Coronary artery (tissue), 2 donors: Measurements from ENCODE around the gene ADGRF4.

Experiments used
- DNase-seq: peaks from one replicate; pipeline ENCODE4 v3.0.0-alpha.2; 2017; ENCODE audit warnings: low spot score
- H3K27ac ChIP-seq, 2 donors: fragments of 200-600 bp; sonication (generic); one replicate each; pipeline ENCODE4 v1.5.1; 2016 to 2019
- H3K4me3 ChIP-seq: fragments of 200-600 bp; sonication (generic); 2 replicates; pipeline ENCODE4 v1.5.1; 2016; ENCODE audit warnings: mild to moderate bottlenecking, moderate library complexity
- CTCF ChIP-seq: fragments of 200-600 bp; sonication (generic); IDR thresholded peaks from one replicate; pipeline ENCODE4 v1.5.1; 2019; ENCODE audit warnings: antibody characterized with exemption

The ADGRF4 gene

GRCh38 chr6:47698342-47698787, at the start of gene ADGRF4:
Gene ADGRF4, plus strand, starts transcription at chr6:47698580. Its CDS starts 8,666 bp downstream, at chr6:47707246.
- DNase-seq: no peak
- H3K27ac ChIP-seq: no peak within 1 kb of the TSS
- no peak within 1 kb of the TSS for H3K4me3 ChIP-seq
- TF ChIP-seq CTCF: no peak

- H3K27ac ChIP-seq: no peak overlapping the region
- TF ChIP-seq CTCF: no peak
- DNase-seq: no peak
- no peak overlapping the region for H3K4me3 ChIP-seq
These were observed 47.6 kb upstream of the ADGRF4 start for GRCh38 chr6:47650553-47651432.

GRCh38 chr6:47651505-47651944, 46.9 kb upstream of the ADGRF4 start:
- DNase-seq: no peak
- TF ChIP-seq CTCF: no peak
- H3K4me3 ChIP-seq: no peak overlapping the region
- peak overlapping the region in 1 of 2 donors; percentile 27 for H3K27ac ChIP-seq

GRCh38 chr6:47653706-47654105, 44.7 kb upstream of the ADGRF4 start:
- Histone ChIP-seq H3K27ac (no peak overlapping the region), H3K4me3 (no peak overlapping the region)
- no peak for TF ChIP-seq CTCF
- DNase-seq: no peak

- DNase-seq: no peak
- no peak overlapping the region for H3K27ac ChIP-seq
These were observed 44.1 kb upstream of the ADGRF4 start for GRCh38 chr6:47654255-47654654.

GRCh38 chr6:47655719-47656595, 42.4 kb upstream of the ADGRF4 start:
- DNase-seq: no peak
- TF ChIP-seq CTCF: no peak
- Histone ChIP-seq H3K4me3 (no peak overlapping the region), H3K27ac (no peak overlapping the region)

More at GRCh38 chr6:47654255-47654654, 44.1 kb upstream of the ADGRF4 start:
- no peak for TF ChIP-seq CTCF
- H3K4me3 ChIP-seq: no peak overlapping the region
